Mucosa of descending colon (tissue), 3 donors: ENCODE data around the gene FLVCR2. TPM values are rescaled to one million over a fixed set of nuclear protein-coding genes. Genes with fewer than 3 reads are reported as not detected.
A peak's percentile ranks its signal among the peaks of the same experiment; 100 is the strongest.

Source experiments
- ATAC-seq: fragments of 200-7000 bp; cut with Tn5 transposase; one replicate; pipeline ENCODE4 v1.9.1; 2020; ENCODE audit warnings: mild to moderate bottlenecking, moderate library complexity
- DNase-seq, 3 donors: peaks; one replicate each; pipeline ENCODE4 v3.0.0-alpha.2; 2020
- H3K36me3 ChIP-seq: fragments of 200-600 bp; one replicate; pipeline ENCODE4 v1.8.0; 2021; ENCODE audit warnings: low read depth, mild to moderate bottlenecking
- H3K4me1 ChIP-seq: fragments of 200-600 bp; one replicate; pipeline ENCODE4 v1.8.0; 2021; ENCODE audit warnings: low read depth, mild to moderate bottlenecking
- H3K4me3 ChIP-seq: fragments of 200-600 bp; one replicate; pipeline ENCODE4 v1.8.0; 2021; ENCODE audit warnings: mild to moderate bottlenecking
- H3K9me3 ChIP-seq: fragments of 200-600 bp; one replicate; pipeline ENCODE4 v1.8.0; 2021; ENCODE audit warnings: mild to moderate bottlenecking
- intact Hi-C, 2 donors: fragments of 100-400 bp; cut with DNase I in 1 of 2; cut with micrococcal nuclease in 1 of 2; formaldehyde crosslinking; loops; one replicate each; pipeline versions ENCODE4 v1.11.0 to v1.11.1; 2022; cut with DNase I, micrococcal nuclease
- total RNA-seq, 3 donors: library from RNA; stranded (reverse); fragmentation: NEBNext Ultra II Directional in 2 of 3; extraction: Animal tissue kit (Norgen Biotek cat#: 25700) in 2 of 3; gene quantifications; one replicate each; pipeline versions ENCODE4 v1.2.1 to v1.2.4, GENCODE V29; 2021 to 2023
- TF ChIP-seq, protein P1 (sequence below): fragments of 200-600 bp; IDR thresholded peaks from one replicate; pipeline ENCODE4 v1.8.0; 2022; ENCODE audit warnings: antibody characterized with exemption, mild to moderate bottlenecking
- donor health status: DM: no; HTN: no; CAD: no; lungs with moderate emphysema.
- donor health status: DM: no; HTN: no; CAD: no.
- donor health status: DM: no; HTN: yes; CAD: no.

Gene FLVCR2
- total RNA-seq, 3 donors from 2014 or later = 19.2 to 37.5 (median 35.3) TPM

DNA sequence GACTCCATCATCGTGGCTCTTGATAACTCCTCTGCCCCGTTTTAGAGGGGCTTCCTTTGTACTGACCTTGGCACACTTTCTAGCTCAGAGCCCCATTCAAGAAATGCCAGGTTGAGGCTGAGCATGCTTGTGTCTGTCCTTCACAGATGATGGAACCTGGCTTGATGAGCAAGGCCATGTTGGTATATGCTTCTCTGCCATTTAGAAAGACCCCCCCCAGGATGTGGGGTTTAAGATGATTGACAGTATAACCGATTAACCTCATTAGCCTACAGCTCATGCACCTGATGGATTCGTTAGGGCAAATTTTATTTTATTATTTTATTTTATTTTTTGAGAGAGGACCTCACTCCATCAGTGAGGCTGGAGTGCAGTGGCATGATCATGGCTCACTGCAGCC is 35.2 kb upstream of the FLVCR2 start:
- Histone ChIP-seq H3K4me3 (no peak overlapping the region), H3K9me3 (no peaks in the 10 kb centered on the region), H3K4me1 (peaks cover under 1% of the 10 kb centered on the region), H3K36me3 (no peaks in the 10 kb centered on the region)
- intact Hi-C loops = no loop called here
- TF ChIP-seq, protein P1, sequence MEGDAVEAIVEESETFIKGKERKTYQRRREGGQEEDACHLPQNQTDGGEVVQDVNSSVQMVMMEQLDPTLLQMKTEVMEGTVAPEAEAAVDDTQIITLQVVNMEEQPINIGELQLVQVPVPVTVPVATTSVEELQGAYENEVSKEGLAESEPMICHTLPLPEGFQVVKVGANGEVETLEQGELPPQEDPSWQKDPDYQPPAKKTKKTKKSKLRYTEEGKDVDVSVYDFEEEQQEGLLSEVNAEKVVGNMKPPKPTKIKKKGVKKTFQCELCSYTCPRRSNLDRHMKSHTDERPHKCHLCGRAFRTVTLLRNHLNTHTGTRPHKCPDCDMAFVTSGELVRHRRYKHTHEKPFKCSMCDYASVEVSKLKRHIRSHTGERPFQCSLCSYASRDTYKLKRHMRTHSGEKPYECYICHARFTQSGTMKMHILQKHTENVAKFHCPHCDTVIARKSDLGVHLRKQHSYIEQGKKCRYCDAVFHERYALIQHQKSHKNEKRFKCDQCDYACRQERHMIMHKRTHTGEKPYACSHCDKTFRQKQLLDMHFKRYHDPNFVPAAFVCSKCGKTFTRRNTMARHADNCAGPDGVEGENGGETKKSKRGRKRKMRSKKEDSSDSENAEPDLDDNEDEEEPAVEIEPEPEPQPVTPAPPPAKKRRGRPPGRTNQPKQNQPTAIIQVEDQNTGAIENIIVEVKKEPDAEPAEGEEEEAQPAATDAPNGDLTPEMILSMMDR = no peak
- no peak for DNase-seq
- peak; percentile 11 for ATAC-seq

DNA sequence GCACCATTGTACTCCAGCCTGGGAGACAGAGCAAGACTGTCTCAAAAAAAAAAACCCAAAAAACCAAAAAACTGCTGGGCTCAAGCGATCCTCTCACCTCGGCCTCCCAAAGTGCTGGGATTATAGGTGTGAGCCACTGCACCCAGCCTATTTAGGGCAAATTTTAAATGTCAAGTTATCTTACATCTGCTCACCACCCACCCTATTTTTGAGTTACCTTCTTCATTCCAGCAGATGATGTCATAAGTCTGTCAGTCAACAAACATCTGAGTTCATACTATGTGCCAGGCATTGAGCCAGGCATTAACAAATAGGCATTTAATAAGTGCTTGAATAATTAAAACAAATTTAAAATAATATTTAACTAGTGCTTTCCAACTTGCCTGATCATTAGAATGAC is 34.6 kb upstream of the FLVCR2 start:
- H3K4me3 ChIP-seq = no peak overlapping the region
- H3K9me3 ChIP-seq = no peaks in the 10 kb centered on the region
- no peak for DNase-seq
- no peaks in the 10 kb centered on the region for H3K36me3 ChIP-seq
- no peak for ATAC-seq
- intact Hi-C loops = no loop called here
- H3K4me1 ChIP-seq = peaks cover 4% of the 10 kb centered on the region
- TF ChIP-seq, protein P1 = no peak

DNA sequence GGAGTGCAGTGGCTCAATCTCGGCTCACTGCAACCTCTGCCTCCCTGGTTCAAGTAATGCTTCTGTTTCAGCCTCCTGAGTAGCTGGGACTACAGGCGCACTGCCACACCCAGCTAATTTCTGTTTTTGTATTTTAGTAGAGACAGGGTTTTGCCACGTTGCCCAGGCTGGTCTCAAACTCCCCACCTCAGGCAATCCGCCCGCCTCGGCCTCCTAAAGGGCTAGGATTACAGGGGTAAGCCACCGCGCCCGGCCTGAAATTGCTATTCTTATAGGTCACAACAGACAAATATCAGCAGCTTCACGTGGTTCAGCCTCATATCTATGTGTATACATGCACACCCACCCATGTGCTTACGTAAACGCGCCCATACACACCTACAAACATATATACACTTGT is 32.5 kb upstream of the FLVCR2 start:
- TF ChIP-seq, protein P1 = no peak
- intact Hi-C loops = no loop called here
- Histone ChIP-seq H3K4me3 (no peak overlapping the region), H3K9me3 (no peaks in the 10 kb centered on the region), H3K4me1 (peaks cover 4% of the 10 kb centered on the region), H3K36me3 (no peaks in the 10 kb centered on the region)
- ATAC-seq (no peak), DNase-seq (no peak)

DNA sequence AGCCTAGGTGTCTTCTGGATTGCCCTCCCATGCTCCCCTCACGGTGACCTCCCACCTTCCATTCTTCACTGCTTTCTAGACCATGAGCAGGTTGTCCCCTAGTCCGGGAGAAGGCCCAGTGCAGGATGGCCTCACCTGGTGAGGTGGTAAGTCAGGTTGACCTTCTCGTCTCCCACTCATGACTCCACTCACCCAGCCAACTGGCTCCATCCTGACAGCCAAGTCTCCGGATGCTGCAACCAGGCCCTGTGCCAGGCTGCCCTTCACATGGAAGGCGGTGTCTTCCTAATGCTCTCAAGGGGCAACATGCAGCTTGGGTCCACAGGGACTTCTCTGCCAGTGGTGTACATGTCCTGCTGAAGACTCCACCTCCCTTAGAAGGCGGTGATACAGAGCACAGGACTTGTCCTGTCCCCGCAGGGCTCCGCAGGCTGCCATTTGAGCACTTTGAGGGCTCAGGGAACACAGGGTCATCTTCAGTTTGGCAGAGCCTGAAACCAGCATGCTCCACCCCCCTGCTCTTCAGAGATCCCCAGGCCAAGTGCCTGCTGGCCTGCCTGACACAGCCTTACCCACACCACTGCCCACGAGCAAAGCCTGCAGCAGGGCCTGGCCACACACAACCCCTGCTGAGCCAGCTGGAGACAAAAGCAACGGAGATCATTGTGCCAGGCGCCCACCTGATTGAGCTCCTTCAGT is 30.7 kb upstream of the FLVCR2 start:
- peaks cover 4% of the 10 kb centered on the region for H3K4me1 ChIP-seq
- TF ChIP-seq, protein P1 = no peak
- DNase-seq (no peak), ATAC-seq (no peak)
- intact Hi-C loops = no loop called here
- H3K36me3 ChIP-seq = no peaks in the 10 kb centered on the region
- H3K9me3 ChIP-seq = no peaks in the 10 kb centered on the region
- H3K4me3 ChIP-seq = no peak overlapping the region

DNA sequence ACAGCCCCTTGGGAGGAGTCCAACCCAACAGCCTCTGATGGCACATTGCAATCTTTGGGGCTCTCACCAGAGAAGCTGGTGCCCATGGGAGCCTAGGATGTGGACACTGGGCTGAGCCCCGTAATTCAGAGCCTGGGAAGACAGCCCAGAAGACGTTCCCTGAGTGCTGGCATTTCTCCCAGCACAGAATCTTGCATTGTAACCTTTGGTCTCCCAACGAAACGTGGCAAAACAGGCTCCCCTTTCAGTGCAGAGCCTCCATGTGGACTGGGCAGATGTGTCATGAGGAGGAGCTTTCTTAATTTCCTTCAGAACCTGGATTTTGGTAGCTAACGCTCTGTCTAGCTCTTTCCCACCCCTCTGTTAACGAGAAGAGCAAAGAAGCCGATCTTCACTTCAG is 29.9 kb upstream of the FLVCR2 start:
- Histone ChIP-seq H3K9me3 (no peaks in the 10 kb centered on the region), H3K36me3 (no peaks in the 10 kb centered on the region), H3K4me3 (no peak overlapping the region), H3K4me1 (peaks cover 4% of the 10 kb centered on the region)
- TF ChIP-seq, protein P1 = no peak
- intact Hi-C loops = no loop called here
- peak; percentile 70 for ATAC-seq
- DNase-seq = peak in 1 of 3 donors; percentile 51
